Stimulated activated CD8-positive, alpha-beta memory T cell treated with anti-CD3 and anti-CD28 coated beads, Interleukin-7, amount 100 ng/mL, for 4 hours (primary cell): ENCODE results near the gene HSPA1B.
A peak's percentile ranks its signal among the peaks of the same experiment; 100 is the strongest.
"Not testable (repeated sequence)": the region's sequence is repeated elsewhere in the genome, so short reads cannot be mapped to it uniquely, and the experiment has no call there.

ENCODE experiments used
- DNase-seq, 2 donors: peaks; one replicate each; pipeline ENCODE4 v3.0.0-alpha.2; 2020; ENCODE audit warnings: low read depth in 2 of 2

The HSPA1B gene

DNA sequence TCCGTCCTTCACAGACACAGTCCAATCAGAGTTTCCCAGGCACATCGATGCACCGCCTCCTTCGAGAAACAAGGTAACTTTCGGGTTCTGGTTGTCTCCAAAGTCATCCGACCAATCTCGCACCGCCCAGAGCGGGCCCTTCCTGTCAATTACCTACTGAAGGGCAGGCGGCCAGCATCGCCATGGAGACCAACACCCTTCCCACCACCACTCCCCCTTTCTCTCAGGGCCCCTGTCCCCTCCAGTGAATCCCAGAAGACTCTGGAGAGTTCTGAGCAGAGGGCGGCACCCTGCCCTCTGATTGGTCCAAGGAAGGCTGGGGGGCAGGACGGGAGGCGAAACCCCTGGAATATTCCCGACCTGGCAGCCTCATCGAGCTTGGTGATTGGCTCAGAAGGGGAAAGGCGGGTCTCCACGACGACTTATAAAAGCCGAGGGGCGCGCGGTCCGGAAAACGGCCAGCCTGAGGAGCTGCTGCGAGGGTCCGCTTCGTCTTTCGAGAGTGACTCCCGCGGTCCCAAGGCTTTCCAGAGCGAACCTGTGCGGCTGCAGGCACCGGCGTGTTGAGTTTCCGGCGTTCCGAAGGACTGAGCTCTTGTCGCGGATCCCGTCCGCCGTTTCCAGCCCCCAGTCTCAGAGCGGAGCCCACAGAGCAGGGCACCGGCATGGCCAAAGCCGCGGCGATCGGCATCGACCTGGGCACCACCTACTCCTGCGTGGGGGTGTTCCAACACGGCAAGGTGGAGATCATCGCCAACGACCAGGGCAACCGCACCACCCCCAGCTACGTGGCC, at the start of gene HSPA1B:
TSS of gene HSPA1B (plus strand) at position 453 of the 794 bp plus-strand sequence. CDS start at position 666, 213 bp downstream.
- DNase-seq, result peak; percentile 85 to 86

DNA sequence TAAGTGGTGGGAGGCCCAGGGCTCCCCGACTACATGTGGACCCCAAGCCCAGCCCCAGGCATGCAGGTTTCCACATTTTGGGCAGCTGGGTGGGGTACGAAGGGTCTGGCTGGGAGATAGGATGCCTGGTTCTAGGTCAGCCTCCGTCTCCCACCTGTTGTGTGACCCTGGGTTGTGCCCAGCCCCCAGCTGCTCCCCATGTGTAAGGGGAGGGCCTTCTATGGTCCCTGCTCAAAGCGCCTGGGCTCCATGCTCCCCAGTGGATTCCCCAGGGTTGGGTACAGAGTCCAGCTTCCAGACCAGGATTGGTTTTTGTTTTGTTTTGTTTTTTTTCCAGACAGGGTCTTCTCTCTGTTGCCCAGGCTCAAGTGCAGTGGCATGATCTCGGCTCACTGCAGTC, 49.3 kb upstream of the HSPA1B start:
- DNase-seq, result no peak

DNA sequence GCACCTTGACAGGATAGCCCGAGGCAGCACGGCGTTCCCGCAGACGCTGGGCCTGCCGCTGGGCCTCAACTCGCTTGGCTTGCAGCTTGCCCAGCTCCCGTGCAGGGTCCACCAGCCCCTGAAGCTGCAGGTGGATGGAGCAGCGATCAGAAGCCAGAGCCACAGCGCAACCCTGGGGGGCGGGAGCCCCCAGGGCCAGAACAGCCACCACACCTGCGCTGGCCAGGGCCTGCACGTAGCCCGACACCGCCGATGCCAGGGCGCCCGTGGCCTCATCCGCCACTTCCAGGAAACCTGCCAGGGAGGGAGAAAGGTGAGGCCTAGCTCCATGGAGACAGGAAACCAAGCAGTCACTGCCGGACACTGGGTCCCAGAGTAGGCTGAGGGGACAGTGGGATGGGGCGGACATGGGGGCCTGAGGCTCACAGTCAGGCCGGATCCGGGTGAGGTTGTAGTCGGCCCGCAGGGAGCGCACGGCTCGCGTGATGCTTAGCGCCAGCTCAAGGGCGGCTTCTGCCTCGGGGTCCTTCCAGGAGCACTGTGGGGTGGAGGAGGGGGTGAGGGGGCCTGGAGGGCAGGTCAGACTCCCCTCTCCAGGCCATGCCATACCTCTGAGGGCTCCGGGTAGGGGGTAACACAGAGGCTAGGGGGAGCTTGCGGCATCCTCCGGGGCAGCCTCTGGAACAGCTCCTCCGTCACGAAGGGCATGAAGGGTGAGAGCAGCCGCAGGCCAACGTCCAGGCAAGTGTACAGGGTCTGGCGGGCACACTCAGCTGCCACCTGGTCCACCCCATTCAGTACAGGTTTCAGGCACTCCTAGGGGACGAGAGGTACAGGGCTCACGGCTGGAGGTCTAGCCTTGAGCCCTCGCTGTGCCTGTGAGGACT, 48.3 kb upstream of the HSPA1B start:
- no peak for DNase-seq

DNA sequence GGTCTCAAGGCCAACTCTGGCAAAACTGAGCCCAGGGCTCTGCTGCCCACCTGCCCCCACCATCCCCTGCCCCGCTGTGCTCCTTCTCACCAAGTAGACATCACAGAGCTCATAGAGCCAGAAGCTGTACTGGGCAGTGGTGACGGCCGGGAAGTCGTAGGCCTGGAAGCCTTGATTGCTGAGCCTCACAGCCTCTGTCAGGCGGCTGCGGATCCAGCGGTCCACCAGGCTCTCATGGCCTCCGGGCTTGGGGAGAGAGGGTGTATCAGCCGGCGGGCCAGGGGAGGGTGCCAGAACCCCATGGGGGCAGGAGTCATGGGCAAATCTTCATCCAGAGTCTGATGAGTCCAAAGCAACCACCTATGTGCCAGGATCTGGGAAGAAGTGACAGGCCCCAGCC, 47.6 kb upstream of the HSPA1B start:
- no peak for DNase-seq

DNA sequence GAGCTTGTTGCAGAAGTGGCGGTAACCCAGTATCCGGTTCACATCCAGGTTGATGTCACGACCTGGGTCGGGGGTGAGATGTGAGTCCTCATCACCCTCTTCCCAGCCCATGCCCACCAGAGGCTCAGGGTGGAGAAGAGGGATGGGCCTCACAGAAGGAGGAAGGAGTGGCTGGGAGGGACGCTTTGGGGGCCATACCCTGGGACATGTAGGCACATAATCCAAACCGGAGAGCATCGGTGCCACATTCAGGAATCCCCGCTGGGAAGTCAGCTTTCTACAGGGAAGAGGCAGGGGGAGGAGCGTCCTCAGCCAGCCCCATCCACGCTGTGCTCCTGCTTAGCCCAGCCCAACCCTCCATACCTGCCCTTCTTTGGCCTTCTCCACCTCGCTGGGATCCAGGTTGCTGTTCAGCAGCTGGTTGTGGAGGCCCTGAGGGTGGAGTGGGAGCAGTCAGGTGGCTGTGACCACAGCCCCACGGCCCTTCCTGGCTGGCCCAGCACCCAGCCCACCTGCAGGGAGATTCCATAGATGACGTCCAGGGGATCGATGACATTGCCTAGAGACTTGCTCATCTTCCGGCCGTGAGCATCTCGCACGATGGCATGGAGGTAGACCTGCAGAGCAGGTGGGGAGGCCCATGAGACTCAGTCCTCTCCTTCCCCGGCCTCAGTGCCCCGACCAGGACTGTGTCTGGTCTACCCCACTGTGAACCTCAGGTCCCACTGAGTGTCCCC, 46.9 kb upstream of the HSPA1B start:
- no peak for DNase-seq

DNA sequence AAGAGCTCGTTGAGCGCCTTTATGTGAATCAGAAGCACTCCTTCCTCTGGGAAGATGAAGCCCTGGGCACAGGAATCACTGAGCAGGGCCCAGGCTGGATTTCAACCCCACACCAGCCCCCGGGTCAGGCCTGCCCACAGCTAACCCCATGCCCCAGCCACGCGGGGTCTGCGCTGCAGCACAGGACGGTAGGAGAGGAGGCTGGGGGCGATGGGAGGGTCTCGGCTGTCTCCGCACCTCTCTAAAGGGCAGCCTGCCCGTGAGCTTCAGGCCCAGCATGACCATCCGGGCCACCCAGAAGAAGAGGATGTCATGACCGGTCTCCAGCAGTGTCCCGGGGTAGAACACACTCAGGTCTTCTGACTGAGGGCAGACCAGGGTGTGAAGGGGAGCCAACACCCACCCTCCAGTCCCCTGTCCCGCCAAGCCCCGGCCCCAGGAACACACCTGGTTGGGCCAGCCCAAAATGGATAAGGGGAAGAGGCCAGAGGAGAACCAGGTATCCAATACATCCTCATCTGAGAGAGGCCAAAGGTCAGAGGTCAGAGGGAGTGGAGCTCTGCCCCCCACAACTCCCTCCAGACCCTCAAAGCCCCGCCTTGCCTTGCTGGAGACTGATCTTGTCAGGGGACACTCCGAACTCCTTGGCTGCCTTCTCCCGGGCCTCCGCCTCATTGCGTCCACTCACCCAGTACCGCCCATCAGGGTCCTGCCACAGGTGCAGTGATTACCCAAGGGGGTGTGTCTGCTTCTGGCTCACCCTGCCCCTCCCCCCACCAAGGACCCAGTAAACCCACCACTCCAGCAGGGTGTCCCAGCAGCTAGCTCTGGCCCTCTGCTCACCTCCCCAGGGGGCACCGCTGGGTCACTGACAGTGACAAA, 46.1 kb upstream of the HSPA1B start:
- no peak for DNase-seq

DNA sequence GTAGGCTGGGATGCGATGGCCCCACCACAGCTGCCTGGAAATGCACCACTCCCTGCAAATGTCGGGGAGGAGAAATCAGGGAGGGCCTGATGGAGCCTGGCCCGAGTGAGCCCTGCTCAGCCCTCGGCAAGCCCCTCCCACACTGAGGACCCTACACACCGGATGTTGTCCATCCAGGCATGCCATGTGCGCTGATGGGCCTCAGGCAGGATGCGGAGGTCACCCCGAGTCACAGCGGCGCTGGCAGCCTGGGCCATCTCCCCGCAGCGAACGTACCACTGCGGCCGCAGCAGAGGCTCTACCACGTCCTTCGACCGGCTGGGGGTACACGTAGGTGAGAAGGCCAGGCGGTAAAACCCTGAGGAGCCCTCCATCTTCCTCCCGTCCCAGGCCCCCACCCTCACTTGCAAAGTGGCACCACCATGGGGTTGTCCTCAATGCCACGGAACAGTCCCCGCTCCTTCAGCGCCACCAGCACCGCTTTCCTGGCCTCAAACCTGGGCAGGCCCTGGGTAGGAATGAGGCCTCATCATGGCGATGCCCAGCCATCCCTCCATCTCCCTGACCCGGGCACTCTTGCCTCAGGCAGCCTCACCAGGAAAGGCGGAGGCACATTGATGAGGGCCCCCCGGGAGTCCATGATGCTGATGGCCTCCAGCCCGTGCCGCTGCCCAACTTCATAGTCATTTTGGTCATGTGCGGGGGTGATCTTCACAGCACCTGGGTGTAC, 45.2 kb upstream of the HSPA1B start:
- no peak for DNase-seq

DNA sequence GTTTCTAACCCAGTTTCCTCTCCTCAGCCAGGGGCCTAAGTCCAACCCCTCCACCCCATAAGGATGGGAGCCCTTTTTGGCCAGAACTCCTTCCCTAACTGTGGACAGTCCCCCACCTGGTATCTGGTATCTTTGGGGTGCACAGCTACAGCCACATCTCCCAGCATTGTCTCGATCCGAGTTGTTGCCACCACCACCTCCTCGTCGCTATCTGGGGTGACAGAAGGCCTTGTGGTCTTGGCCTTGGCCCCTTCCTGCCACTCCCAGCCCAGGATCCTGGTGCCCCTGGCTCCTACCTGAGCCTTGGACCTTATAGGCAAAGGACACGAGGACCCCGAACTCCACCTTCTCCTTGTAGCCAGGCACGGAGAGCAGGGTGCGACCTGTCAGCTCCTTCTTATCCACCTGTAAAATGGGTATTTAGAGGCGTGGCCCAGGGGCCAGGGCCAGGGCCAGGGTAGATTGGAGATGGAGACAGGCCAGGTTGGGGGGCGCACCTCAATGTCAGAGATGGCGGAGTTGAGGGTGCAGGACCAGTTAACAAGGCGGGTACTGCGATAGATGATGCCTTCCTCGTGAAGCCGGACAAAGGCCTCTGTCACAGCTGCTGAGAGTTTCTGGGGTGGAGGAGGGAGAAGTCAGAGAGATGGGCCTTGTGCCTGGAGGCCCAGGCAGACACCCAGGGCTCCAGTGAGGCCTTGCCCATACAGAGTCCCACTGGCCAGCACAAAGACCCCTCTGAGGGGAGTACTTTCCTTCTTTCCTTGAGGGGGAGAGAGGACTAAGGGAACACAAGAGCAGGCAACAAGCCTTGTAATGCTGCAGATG, 43.2 kb upstream of the HSPA1B start:
- no peak for DNase-seq

DNA sequence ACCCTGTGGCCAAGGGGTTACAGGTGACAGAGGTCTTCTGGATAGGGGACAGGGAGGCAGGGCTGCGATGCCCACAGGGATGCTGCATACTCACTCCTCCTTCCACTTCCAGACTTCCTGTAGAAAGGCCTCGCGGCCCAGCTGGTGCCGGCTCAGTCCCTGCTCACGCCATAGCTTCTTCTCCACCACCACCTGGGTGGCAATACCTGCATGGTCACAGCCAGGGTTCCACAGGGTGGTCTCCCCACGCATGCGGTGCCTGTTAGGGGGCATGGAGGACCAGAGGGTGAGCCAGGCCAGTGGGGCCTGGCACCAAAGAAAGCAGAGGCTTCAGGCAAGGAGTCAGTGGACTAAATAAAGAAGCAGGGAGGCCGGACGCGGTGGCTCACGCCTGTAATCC, 42.1 kb upstream of the HSPA1B start:
- DNase-seq, result no peak

DNA sequence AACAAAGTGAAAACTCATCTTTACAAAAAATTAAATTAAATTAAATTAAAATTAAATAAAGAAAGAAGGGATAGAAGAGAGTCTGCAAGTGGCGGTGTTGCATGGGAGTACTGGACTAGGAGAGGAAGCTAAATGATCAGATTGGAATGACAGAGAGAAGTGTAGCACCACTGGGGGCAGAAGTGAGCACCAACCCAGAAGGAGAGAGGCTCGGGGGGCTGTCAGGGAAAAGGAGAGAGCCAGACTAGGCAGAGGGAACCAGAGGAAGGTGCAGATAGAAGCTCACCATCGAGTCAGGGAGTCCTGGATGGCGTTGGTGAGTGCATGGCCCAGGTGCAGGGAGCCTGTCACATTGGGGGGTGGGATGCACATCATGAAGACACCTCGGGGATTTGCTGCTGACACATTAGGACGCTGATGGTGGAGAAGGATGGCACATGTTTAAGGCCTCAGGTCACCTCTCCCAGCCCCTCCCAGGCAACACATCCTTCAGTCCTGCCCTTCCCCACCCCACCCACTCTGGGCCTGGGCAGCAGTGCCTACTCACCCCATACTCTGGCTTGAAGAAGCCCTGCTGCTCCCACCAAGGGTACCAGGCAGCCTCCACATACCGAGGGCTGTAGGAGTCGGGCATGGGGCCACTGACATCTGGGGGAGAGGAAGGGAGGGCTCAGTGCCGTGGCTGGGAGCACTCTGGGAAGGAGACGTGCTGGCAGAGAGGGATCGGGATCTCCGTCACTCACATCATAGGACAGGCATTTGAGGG, 36.0 kb upstream of the HSPA1B start:
- DNase-seq, result no peak

DNA sequence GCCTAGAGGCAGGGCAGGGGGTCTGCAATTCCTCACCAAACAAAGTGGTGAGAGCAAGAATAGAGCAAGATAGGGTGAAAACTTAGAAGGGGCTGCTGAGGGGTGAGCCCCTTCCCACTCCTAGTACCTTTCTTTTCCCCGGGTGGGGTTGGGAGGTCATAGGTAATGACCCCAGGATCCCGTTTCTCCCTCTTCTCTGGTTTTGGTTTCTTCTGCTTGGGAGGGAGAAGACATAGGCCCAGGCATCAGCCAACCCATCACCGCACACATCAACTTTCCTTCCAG, 35.5 kb upstream of the HSPA1B start:
- DNase-seq, result no peak

DNA sequence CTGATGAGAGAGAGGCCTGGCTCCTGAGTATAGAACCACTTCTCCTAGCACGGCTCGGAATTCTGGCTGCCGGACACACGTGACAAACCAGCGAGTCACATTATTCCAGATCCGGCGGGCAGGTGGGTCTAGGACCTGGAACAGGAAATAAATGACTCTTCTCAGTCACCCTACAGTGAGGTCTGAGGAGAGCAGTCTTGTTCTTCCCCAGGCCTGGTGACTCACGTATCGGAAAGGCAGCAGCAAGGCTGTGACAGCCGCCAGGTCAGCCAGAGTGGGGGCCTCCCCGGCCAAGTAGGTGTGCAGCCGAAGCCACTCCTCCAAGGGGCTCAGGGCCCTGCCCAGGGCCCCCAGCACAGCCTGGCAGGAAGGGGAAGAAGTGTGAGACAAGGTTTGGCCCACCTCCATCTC, 34.8 kb upstream of the HSPA1B start:
- no peak for DNase-seq

DNA sequence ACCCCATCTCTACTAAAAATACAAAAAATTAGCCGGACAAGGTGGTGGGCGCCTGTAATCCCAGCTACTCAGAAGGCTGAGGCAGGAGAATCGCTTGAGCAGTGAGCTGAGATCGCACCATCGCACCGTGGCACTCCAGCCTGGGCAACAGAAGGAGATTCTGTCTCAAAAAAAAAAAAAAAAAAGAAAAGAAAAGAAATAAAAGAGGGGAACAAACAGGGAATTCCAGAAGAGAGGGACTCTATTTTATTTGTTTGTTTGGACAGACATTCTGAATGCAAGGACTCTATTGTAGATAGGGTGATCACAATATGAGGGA, 33.7 kb upstream of the HSPA1B start:
- DNase-seq, result not testable (repeated sequence)

DNA sequence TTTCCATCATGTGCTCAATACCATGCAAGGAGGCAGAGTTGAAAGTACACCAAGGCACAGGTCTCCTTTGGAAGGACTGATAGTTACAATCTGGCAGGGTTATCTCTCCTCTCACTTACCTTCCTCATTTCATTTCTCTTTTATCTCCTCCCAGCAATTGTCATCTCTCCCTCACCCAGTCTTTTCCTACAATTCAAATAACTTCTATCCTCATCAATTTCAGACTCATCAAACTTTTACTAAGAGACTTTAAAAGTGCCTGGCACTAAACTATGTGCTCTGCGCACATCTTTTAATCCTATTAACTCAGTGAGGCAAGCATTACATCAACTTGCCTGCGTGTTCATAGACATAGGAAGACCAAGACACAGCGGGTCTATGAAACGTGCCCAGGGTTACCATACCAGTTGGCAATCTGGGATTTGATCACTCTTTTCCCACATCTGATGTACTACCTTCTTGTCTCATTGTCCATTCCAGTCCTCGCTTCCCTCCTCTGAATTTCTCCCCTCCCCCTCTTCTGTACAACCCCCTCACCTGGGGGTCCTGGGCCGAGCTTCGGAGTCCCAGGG, 33.2 kb upstream of the HSPA1B start:
- DNase-seq, result no peak

DNA sequence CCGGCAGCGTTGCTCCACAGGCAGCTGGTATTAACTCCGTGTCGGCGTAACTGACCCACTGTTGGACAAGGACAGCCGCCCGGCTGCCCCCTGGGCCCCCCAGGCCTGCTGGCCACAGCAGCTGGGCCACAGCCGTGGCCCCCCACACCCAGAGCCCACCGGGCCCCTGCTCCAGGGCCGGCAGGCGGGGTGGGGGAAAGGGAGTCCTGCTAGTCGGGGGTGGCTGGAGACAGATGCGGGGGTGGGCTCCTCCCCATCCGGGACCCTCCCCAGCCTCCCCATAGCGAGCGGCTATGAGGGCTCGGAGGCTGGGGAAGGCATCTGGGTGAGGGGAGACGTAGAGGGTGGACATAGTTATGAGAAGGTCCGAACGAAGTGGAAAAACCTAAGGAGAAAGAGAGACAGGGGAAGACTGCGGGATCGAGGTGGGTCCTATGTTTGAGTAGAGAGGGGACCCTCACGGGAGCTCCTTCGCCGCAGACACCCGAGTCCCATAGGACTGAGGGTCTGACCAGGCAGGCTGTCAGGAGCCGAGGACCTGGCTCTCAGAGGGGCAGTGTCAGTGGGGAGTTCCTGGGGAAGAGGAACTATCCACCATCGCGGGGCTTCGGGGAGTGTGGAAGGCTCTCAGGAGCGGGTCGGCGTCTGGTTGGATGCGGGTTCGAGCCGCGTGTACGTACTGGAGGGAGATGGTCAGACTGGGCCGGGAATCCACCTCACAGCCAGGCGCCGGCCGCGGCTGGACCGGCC, 32.5 kb upstream of the HSPA1B start:
- no peak for DNase-seq

DNA sequence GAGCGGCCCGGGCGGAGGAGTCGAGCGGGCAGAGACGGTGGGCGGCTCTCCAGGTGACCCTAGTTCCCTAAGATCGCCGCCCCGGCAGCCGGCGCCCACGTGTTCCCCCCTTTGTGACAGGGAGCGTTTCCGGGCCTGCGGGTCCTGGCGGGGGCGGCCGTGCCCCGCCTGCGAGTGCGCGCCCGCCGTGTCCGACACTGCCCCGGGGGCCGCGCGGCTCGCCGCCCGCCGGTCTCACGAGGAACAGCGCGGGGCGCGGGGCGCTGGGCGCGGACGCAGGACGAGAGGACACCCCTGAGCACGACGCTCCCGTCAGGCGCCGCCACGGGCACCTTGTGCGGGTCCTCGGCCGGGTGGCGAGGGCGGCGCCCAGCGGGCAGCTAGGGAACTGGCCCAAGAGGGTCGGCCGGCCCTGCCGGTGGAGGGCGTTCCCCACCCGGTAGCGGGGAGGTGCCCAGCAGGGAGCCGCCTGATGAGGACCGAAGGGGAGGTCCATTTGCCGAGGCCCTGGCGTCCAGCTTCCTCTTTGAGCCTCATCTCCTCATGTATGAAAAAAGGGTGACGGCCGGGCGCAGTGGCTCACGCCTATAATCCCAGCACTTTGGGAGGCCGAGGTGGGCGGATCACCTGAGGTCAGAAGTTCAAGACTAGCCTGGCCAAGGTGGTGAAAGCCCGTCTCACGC, 31.8 kb upstream of the HSPA1B start, which contains the start of gene VARS1:
TSS of gene VARS1 (minus strand) at position 137 of the 683 bp plus-strand sequence. CDS start 535 bp downstream, outside the sequence.
- DNase-seq, result peak; percentile 59 to 79

DNA sequence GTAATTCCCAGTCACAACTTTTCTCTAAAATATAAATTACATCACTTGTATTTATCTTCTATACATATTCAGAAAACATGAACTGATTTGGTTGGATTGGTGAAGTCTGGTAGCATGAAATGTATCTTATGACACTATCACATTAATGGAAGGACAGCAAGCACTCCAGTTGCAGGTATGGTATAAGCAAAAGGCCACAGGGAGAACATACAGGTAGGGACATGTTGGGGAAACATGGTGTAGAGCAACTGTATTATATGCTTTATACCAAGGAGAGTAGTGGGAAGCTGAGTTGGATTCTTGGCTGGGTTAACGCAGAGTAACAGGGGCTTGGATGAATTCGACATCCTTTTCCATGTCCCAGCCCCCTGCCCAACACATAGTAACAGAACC, 30.5 kb upstream of the HSPA1B start:
- no peak for DNase-seq
